ENCODE measurements around the gene IFNA21. TPM values are rescaled to one million over a fixed set of nuclear protein-coding genes. Genes with fewer than 3 reads are reported as not detected.

IFNA21 gene
- total RNA-seq, 4 donors from 2014 or later: not detected

DNA sequence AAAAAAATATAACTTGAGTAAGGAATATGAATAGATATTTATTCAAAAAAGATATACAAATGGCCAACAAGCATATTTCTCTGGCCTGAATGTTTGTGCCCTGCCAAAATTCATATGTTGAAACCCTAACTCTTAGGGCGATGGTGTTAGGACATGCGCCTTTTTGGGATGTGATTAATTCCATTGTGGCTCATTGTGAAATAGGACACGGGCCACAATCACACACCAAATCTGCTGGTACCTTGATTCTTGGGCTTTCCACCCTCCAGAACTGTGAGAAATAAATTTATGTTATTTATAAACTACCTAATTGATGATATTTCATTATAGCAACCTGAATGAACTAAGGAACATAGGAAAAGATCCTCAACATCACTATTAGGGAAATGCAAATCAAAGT, 5.7 kb upstream of the IFNA21 start:
- TF ChIP-seq, protein P1, sequence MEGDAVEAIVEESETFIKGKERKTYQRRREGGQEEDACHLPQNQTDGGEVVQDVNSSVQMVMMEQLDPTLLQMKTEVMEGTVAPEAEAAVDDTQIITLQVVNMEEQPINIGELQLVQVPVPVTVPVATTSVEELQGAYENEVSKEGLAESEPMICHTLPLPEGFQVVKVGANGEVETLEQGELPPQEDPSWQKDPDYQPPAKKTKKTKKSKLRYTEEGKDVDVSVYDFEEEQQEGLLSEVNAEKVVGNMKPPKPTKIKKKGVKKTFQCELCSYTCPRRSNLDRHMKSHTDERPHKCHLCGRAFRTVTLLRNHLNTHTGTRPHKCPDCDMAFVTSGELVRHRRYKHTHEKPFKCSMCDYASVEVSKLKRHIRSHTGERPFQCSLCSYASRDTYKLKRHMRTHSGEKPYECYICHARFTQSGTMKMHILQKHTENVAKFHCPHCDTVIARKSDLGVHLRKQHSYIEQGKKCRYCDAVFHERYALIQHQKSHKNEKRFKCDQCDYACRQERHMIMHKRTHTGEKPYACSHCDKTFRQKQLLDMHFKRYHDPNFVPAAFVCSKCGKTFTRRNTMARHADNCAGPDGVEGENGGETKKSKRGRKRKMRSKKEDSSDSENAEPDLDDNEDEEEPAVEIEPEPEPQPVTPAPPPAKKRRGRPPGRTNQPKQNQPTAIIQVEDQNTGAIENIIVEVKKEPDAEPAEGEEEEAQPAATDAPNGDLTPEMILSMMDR (IDR thresholded peaks at IDR 0.05; ENCODE audit: low read depth): no peak

DNA sequence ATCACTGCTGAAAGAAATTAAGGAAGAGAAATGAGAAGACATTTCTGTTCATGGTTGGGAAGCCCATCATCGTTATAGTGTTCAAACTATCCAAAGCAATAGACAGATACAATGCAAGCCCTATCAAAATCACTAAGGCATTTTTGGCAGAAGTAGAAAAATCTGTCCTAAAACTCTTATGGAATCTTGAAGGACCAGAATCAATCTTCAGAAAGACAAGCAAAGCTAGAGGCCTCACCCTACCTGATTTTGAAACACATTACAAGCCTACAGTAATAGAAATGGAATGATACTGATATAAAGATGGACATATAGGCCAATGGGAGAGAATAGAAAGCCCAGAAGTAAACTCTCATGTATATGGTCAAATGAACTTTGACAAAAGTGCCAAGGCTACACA, 4.9 kb upstream of the IFNA21 start:
- TF ChIP-seq, protein P1 (IDR thresholded peaks at IDR 0.05; ENCODE audit: low read depth): no peak

DNA sequence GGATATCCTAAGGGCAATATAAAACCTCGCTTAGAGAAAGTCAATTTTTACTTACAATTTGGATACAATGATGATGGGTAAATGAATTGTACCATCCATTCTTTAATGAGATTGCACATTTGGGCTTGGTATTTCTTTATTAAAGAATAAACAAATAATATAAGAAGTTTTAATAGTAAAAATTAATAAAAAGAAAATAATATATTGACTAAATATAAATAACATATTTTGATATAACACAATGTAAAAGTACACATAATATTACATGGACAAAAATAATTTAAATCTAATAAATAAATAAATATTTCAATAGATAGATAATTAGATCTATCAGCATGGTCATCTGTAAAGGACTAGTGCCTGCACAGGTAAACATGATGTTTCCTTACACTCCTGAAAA, 944 bp downstream of the IFNA21 start:
- TF ChIP-seq, protein P1 (IDR thresholded peaks at IDR 0.05; ENCODE audit: low read depth): no peak

DNA sequence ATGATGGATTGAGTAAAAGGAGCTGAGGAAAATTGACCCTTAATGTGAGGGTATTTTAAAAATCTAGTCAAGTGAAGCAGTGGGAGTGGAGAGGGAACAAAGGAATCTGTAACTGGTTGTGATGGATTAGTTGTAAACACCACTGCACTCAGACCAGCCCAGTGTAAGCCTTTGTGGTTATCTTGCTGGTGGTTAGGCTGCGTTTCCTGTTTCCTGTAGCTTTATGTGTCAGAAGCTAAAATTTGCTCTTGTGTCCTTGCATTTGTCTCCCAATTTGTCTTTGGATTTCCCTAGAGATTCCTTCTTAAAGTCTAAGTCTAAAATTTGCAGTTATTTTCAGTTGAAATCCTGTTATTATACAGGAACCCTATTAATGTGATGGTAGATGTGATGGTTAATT, 6.3 kb downstream of the IFNA21 start:
- TF ChIP-seq, protein P1 (IDR thresholded peaks at IDR 0.05; ENCODE audit: low read depth): no peak

DNA sequence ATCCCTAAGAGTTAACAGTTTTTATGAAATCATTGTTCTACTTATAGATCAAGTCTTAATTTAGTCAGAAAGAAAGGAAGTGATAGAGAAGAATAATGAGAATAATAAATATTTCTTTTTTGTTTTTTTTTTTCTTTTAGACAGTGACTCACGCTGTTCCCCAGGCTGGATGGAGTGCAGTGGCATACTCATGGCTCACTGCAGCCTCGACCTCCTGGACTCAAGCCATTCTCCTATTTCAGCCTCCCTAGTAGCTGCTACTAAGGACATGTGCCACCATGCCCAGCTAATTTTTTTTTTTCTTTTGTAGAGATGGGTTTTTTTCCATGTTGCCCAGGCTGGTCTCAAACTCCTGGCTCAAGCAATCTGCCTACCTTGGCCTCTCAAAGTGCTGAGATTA, 11.0 kb downstream of the IFNA21 start:
- TF ChIP-seq, protein P1 (IDR thresholded peaks at IDR 0.05; ENCODE audit: low read depth): no peak

DNA sequence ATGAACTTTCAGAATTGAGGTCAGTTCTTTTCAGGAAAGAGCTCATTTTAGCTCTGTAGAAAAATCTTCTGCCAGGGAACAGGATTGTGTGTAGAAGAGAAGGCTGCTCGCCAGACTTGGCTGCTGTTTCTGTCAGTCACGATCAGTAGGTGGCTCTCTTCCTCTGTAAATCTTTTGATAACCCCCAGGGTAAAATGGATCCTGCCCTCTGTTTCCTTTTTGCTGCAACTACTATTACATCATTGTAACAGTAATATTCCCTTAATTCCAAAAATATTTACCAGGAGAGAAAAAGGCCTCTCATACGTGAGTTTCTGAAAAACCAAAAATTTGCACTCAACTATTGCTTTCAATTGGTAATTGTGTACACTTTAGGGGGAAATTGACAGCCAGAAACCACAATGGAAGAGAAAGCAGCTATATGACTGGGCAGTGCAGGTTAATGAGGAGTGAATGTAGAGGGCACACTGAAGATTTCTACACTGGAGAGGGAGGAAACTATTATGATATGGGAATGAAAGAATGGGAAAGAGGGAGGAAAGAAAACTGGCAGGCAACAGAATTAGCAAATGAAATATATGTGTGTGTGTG, 12.3 kb downstream of the IFNA21 start:
- TF ChIP-seq, protein P1 (IDR thresholded peaks at IDR 0.05; ENCODE audit: low read depth): no peak

DNA sequence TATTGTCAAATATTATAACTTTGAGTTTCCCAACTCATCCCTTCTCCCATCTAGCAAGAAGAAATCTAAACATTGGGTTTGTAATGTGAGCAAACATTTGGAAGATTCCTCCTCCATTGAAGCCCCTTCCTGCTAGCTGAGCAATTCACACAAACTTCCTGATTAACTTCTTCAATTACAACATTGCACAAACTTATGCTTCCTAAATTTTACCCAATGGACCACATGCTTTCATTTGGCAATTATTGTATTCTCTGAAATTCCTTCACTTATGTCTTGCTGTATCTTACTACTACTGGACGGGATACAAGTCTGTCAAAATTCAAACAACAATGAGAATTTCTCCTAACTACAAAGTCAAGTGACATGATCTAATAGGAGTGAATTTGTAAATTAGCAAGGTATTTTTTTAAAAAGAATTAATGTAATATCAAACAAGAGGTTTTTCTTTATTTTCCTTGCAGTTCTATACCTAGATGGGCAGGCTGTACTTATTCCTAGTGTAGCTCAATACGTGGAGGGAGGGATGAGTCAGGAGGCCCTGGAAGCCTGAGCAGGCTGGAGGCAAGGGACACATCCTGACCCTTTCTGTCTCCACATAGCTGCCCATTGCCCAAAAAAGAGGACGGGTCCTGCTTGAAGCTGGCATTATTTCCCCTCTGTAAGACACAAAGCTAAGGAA, 13.0 kb downstream of the IFNA21 start:
- TF ChIP-seq, protein P1 (IDR thresholded peaks at IDR 0.05; ENCODE audit: low read depth): no peak

Data from subcutaneous adipose tissue (tissue), 4 donors.